ENCODE results near the gene AGPAT4.

AGPAT4 gene

DNA sequence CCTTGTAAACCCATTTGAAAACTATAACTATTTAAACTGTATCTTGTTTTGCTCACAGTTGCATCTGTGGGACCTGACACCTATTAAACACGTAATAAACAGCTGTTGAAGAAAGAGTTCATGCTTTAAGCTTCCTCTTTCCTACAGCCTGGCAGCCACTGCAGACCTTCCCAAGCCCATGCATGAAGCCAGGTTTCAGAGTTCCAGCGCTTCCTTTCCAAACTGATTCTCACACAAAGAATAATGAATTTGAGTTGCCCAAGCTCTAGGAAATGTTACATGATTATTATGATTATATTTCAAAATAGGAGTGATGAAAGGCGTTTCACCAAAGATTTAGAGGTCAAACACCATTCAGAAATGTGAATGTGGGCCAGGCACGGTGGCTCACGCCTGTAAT, 3.7 kb downstream of the AGPAT4 start:
- H3K4me3 Mint-ChIP-seq = no peak overlapping the region
- peaks cover 14% of the 10 kb centered on the region for H3K36me3 Mint-ChIP-seq
- H3K9me3 Mint-ChIP-seq = no peaks in the 10 kb centered on the region
- ATAC-seq (no peak), DNase-seq (ENCODE audit: low spot score in 2 of 2) (no peak)
- peaks cover 33% of the 10 kb centered on the region for H3K4me1 Mint-ChIP-seq
- H3K27ac Mint-ChIP-seq = peak overlapping the region; percentile 2

DNA sequence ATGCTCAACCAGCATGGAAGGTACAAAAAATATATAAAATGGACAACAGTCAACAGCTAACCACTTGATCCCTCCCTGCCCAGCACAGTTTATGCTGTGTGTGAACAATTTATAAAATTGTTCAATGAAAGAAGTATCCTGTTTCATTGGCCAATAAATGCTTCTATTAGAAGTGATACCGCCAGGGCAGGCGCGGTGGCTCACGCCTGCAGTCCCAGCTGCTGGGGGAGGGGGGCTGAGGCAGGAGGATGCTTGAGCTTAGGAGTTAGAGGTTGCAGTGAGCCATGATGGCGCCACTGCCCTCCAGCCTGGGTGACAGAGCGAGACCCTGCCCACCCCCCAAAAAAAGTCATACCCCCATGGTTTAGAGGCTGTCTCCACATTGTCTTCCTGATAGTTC, 4.6 kb downstream of the AGPAT4 start:
- H3K27ac Mint-ChIP-seq = peak overlapping the region; percentile 2
- no peaks in the 10 kb centered on the region for H3K9me3 Mint-ChIP-seq
- H3K4me3 Mint-ChIP-seq = no peak overlapping the region
- H3K36me3 Mint-ChIP-seq = peaks cover 12% of the 10 kb centered on the region
- H3K4me1 Mint-ChIP-seq = peaks cover 31% of the 10 kb centered on the region
- DNase-seq (ENCODE audit: low spot score in 2 of 2) = no peak
- ATAC-seq = no peak

DNA sequence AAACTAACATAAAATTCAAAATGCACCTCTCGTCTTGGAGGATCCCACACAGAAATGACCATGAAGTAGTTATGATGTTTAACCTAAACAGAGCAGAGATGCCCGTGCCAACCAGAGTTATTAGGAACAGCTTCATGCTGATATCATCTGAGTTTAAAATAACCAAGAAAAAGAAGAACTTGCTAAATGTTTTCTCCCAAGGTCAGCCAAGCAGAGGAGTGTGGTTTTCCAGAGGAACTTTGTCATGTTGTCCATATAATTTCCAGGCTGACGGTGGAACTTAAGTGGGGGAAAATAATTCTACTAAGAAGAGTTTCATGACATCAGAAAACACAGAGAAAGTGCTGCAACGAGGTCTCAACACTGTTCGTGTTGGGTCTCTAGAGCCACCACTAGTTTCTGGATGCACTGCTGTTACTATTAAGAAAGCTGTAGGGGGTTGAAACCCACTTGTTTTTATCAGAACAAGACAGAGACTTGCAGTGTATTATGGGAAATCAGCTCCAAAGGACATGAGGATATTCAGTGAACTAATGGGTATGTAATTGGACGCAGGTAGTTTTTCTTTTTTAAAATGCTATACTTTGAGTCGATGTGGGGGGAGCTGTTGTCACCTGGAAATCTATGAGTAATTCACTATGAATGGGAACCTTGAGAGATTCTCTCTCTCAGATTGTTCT, 5.2 kb downstream of the AGPAT4 start:
- H3K4me1 Mint-ChIP-seq = peaks cover 30% of the 10 kb centered on the region
- no peak overlapping the region for H3K27ac Mint-ChIP-seq
- peaks cover 6% of the 10 kb centered on the region for H3K36me3 Mint-ChIP-seq
- DNase-seq (ENCODE audit: low spot score in 2 of 2) (no peak), ATAC-seq (no peak)
- H3K9me3 Mint-ChIP-seq = no peaks in the 10 kb centered on the region
- H3K4me3 Mint-ChIP-seq = no peak overlapping the region

DNA sequence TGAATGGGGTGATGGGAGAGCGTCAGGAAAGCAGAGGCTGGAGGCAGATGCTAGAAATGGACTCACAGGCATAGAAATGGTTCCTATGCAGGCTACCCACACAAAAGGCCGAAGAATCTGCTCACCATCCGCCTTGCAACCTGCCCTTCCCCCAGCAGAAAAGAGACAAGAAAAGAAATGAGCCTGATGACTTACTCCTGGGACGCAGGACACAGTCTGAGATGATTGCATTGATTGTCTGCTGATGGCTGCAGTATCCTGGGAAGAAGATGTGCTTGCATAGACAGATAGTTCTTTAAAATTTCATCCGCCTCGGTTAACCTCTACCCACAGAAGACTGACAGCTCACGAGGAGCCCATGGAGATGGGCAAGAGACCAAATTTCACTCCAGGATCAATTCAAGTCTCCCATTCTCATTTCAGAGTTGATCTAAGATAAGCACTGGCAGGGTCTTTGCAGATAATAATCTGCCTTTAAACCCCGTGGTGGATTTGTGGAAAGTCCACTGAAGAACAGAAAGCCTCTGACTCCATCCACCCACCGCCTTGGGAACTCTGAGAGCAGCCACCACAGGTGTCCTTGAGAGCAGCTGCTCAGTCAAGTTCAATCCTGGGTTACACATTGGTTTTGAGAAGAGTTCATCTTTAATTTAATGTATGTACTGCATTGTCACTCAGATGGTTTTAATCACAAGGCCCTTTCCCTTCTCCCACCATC, 7.2 kb downstream of the AGPAT4 start:
- no peaks in the 10 kb centered on the region for H3K36me3 Mint-ChIP-seq
- H3K4me1 Mint-ChIP-seq = peaks cover 21% of the 10 kb centered on the region
- no peak for DNase-seq (ENCODE audit: low spot score in 2 of 2)
- no peaks in the 10 kb centered on the region for H3K9me3 Mint-ChIP-seq
- no peak overlapping the region for H3K4me3 Mint-ChIP-seq
- no peak for ATAC-seq
- H3K27ac Mint-ChIP-seq = no peak overlapping the region

DNA sequence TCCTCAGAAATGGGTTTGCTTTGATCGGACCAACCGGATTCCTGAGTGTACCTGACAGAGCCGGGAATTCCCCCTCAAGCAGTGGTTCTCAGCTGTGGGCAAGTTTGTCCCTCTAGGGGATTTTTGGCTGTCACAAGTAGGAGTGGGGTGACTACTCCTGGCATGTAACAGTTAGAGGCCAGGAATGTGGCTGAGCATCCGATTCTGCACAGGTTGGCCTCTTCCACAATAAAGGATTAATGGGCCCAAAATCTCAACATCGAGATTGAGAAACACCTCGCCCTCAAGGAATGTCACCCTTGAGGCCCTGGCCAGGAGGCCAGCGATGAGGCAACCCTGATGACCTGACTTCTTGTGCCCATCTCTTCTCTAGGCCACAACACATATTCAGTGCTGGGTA, 7.9 kb downstream of the AGPAT4 start:
- DNase-seq (ENCODE audit: low spot score in 2 of 2) (no peak), ATAC-seq (no peak)
- Mint-ChIP-seq H3K36me3 (peaks cover 3% of the 10 kb centered on the region), H3K4me3 (no peak overlapping the region), H3K4me1 (peaks cover 18% of the 10 kb centered on the region), H3K9me3 (no peaks in the 10 kb centered on the region), H3K27ac (no peak overlapping the region)

DNA sequence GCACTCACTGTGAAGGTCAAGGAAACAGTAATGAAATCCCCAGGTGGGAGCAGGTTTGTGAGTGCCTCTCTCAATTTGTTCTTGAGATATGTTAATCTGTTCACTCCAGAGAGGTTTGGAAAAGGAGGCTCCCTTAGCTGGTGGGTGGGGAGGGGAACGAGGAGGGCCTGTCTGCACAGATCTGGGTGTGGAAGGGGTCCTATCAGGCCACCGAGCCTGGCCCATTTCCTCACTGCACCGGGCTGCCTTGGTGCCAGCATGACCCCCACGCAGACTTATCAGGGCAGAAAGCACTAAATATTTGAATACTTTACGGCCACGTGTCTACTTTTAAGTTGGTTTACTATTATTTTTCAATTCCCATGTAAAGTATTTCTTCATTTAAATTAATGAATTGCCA, 8.3 kb downstream of the AGPAT4 start:
- ATAC-seq (no peak), DNase-seq (ENCODE audit: low spot score in 2 of 2) (no peak)
- H3K36me3 Mint-ChIP-seq = peaks cover 7% of the 10 kb centered on the region
- no peak overlapping the region for H3K27ac Mint-ChIP-seq
- no peaks in the 10 kb centered on the region for H3K9me3 Mint-ChIP-seq
- peaks cover 20% of the 10 kb centered on the region for H3K4me1 Mint-ChIP-seq
- H3K4me3 Mint-ChIP-seq = no peak overlapping the region

DNA sequence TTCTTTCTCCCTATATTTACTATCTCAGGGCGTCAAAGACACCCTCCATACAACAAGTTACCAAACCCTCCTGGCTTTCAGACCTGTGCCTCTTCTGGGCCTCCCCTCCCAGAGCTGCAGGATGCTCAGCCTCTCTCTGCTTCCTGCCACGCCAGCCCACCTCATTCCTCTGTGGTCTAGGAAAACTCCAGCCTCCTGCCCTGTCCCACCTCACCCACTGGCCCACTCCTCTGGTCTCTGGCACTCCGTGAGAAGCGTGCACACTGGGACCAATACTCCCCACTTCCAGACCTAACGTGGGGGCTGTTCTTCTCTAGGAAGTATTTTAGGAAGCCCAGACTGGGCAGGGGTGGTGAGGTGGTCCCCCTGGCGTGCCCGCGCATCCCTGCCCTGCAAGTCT, 9.7 kb downstream of the AGPAT4 start:
- Mint-ChIP-seq H3K36me3 (peaks cover 21% of the 10 kb centered on the region), H3K27ac (no peak overlapping the region), H3K4me3 (no peak overlapping the region), H3K4me1 (peaks cover 20% of the 10 kb centered on the region), H3K9me3 (no peaks in the 10 kb centered on the region)
- no peak for DNase-seq (ENCODE audit: low spot score in 2 of 2)
- no peak for ATAC-seq

DNA sequence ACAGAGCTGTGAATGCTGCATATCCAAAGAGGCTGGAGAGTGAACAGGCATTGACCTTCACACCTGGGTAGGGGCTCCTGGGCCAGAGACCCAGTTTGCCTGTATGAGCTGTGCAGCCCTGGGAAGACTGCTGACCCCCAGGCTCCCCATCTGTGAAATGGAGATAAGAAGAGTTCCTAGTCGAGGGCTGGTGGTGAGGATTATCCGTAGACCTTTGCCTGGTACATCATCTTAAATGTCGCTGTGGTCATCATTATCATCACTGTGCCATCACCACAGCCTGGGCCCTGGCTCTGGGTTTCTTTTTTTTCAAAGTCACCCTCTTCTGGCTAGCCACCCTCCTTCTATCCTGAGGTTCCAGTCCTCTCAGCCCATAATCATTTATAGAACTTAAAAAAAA, 12.0 kb downstream of the AGPAT4 start:
- H3K9me3 Mint-ChIP-seq = no peaks in the 10 kb centered on the region
- ATAC-seq = no peak
- H3K36me3 Mint-ChIP-seq = peaks cover 22% of the 10 kb centered on the region
- no peak overlapping the region for H3K4me3 Mint-ChIP-seq
- H3K4me1 Mint-ChIP-seq = peaks cover 16% of the 10 kb centered on the region
- DNase-seq (ENCODE audit: low spot score in 2 of 2) = no peak
- H3K27ac Mint-ChIP-seq = peak overlapping the region; percentile 67

DNA sequence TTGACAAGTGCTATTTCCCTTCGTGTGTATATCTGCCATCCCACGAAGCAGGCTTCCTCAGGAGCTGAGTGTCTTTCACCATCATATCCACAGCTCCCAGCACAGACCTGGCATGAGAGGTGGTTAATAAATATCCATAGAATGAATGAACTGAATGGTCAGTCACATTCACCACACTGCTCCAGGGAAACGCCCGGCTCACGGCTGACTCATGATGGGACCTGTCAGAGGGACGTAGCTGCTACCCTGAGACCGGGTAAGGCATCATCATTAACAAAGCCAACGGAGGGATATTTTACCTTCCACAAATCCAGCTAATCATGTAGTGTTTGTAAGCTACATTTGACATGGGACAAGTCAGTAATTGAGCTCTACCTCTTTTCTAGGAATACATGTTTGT, 12.5 kb downstream of the AGPAT4 start:
- H3K27ac Mint-ChIP-seq = peak overlapping the region; percentile 67
- H3K4me1 Mint-ChIP-seq = peaks cover 21% of the 10 kb centered on the region
- ATAC-seq = no peak
- no peak for DNase-seq (ENCODE audit: low spot score in 2 of 2)
- no peaks in the 10 kb centered on the region for H3K9me3 Mint-ChIP-seq
- H3K4me3 Mint-ChIP-seq = no peak overlapping the region
- peaks cover 27% of the 10 kb centered on the region for H3K36me3 Mint-ChIP-seq

DNA sequence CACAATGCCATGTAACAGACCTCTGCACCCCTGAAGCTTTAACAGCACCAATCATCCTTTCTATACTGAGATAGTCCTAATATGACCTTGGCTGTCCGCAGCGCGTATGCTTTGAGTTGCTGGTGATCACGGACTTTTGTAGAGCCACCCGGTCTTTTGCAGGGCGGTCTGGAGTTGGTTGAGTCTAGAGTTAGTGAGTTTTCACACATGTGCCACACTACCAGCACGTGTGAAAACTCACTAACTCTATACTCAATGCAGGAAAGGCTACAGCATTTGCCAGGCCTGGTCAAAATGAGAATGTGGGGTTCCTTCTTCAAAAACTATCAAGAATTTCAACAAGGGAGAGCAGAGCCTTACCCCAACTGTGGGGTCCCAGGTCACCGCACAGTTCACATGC, 14.6 kb downstream of the AGPAT4 start:
- H3K27ac Mint-ChIP-seq = no peak overlapping the region

DNA sequence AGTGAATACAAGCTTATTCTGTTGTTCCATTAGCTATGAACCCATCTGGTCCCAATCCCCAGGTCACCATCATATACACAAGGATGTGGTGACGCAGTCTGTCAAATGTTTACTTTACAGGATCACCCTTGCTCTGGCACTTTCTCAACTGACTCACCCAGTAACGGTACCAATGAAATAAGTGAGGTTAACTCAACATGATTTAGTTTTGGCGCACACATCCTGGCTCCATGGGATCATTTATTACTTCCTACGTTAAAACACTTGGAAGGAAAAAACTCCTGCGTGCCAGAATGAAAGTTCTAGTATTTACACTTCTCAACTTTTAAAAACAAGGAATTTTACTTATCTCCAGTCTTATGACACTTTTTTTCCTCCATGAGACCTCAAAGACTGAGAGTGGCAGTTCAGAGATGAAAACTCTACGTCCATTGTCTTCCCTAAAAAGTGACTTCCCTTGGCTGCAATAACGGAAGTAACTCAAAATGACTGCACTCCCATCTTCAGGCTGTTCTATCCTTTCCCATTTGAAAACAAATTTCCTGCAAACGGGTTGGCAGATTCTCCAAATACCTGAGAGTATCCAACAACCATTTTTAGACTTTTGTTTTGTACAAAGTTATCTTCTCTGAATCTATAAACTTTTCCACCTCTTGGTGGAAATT, 15.9 kb downstream of the AGPAT4 start:
- H3K4me3 Mint-ChIP-seq = no peak overlapping the region
- no peak overlapping the region for H3K27ac Mint-ChIP-seq
- peaks cover 14% of the 10 kb centered on the region for H3K4me1 Mint-ChIP-seq
- H3K9me3 Mint-ChIP-seq = no peaks in the 10 kb centered on the region
- DNase-seq (ENCODE audit: low spot score in 2 of 2) = no peak
- H3K36me3 Mint-ChIP-seq = peaks cover 28% of the 10 kb centered on the region
- ATAC-seq = no peak

More for the DNA sequence above, 14.6 kb downstream of the AGPAT4 start:
- no peak overlapping the region for H3K4me3 Mint-ChIP-seq
- DNase-seq (ENCODE audit: low spot score in 2 of 2) (no peak), ATAC-seq (no peak)
- peaks cover 16% of the 10 kb centered on the region for H3K4me1 Mint-ChIP-seq
- peaks cover 28% of the 10 kb centered on the region for H3K36me3 Mint-ChIP-seq
- no peaks in the 10 kb centered on the region for H3K9me3 Mint-ChIP-seq

DNA sequence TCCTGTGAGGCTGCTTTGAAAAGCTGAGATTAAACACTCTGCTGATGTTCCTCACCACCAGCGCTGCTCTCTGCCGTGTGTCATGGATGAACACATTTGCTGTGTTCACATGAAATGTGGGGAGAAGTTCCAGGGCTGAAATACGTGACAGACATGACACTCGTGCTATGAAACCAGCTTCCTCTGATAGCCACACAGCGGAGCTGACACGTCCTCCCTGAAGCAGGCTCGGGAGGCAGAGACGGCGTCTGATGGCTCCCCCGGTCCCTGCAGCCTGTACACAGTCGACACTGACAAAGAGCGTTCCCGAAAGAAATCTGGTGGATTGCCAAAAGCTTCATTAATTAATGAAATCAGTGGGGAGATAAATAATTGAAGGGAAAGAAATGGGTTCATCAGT, 17.5 kb downstream of the AGPAT4 start:
- Mint-ChIP-seq H3K36me3 (peaks cover 28% of the 10 kb centered on the region), H3K4me3 (no peak overlapping the region), H3K4me1 (peaks cover 14% of the 10 kb centered on the region), H3K9me3 (no peaks in the 10 kb centered on the region), H3K27ac (peak overlapping the region; percentile 21)
- DNase-seq (ENCODE audit: low spot score in 2 of 2) = no peak
- no peak for ATAC-seq

DNA sequence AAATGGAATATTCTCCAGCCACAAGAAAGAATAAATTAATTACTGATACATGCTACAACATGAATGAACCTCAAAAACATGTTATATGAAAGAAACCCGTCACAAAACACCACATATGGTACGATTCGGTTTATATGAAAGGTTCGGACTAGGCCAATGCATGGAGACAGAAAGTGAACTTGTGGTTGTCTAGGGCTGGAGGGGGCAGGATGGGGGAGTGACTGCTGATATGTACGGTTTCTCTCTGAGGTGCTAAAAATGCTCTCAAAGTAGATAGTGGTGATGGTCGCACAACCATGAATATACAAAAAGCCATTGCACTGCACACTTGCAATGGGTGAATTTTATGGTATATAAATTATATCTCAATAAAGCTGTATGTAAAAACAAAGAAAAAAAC, 18.3 kb downstream of the AGPAT4 start:
- Mint-ChIP-seq H3K27ac (no peak overlapping the region), H3K4me1 (peaks cover 8% of the 10 kb centered on the region), H3K9me3 (no peaks in the 10 kb centered on the region), H3K4me3 (no peak overlapping the region), H3K36me3 (peaks cover 21% of the 10 kb centered on the region)
- peak in 1 of 2 donors; percentile 15 for DNase-seq (ENCODE audit: low spot score in 2 of 2)
- ATAC-seq = no peak

DNA sequence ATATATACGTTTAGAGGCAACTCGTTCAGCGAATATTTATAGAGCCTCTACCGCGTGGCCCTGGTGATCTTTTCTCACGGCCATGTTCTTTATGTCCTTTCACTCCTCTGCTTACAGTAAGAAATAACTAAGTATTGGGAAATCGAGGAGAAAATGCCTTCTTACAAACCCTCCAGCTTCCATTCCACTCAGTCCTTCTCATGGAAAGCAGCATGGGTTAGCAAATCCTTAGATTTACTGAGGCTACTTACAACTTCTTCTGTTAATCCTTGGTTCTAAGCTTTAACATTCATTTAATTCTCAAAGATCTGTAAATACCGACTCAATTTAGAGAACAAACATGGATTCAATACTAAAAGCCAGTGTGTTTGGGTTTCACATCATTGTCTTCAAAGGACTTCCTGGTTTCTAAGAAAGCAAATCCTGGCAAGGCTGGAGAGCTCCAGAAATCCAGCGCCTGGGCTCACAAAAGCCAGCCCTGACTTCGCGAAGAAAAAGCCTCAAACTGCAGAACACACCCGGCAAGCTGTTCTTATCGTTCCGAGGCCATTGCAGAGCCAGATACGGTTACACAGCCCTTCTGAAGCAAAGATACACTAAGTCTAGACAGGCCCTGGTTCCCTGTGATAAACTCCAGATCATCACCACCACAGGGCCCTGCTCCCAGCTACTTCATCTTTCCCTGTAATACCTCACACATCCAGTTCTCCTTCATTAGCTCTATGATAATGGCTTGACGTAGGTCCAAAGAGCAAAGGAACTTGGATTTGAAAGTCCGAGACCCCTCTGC, 19.2 kb downstream of the AGPAT4 start:
- peaks cover 13% of the 10 kb centered on the region for H3K36me3 Mint-ChIP-seq
- H3K4me1 Mint-ChIP-seq = peaks cover 8% of the 10 kb centered on the region
- H3K9me3 Mint-ChIP-seq = no peaks in the 10 kb centered on the region
- H3K4me3 Mint-ChIP-seq = no peak overlapping the region
- DNase-seq (ENCODE audit: low spot score in 2 of 2) (peak in 1 of 2 donors; percentile 29), ATAC-seq (no peak)
- H3K27ac Mint-ChIP-seq = no peak overlapping the region

DNA sequence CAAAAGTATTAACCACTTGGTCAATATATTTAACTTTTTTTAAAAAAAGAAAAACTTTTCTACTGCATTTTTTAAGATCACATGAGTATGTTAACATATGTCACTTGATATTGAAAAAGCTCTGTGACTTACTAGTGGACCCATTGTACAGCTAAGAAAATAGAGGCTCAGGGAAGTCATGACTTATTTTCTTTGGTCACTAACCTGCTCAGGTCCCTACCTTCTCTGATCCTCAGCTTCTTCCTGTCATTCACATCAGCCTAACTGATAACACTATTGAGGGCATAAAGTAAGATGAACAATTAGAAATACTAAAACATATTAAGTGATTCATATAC, 19.8 kb downstream of the AGPAT4 start:
- no peak for ATAC-seq
- no peak overlapping the region for H3K27ac Mint-ChIP-seq
- peaks cover 8% of the 10 kb centered on the region for H3K36me3 Mint-ChIP-seq
- no peak for DNase-seq (ENCODE audit: low spot score in 2 of 2)
- H3K9me3 Mint-ChIP-seq = no peaks in the 10 kb centered on the region
- H3K4me1 Mint-ChIP-seq = peaks cover 8% of the 10 kb centered on the region
- no peak overlapping the region for H3K4me3 Mint-ChIP-seq

Data from stimulated activated effector memory CD8-positive, alpha-beta T cell treated with anti-CD3 and anti-CD28 coated beads, Interleukin-12 subunit alpha, Interleukin-12 subunit beta, amount 100 ng/mL, for 72 hours (primary cell).